A549 (cell line): Measurements from ENCODE around the gene LIPF. TPM values are rescaled to one million over a fixed set of nuclear protein-coding genes. Genes with fewer than 3 reads are reported as not detected.

Source experiments
- ATAC-seq, 2 experiments: fragments of 200-7000 bp in 1 of 2; fragments of >200 bp in 1 of 2; cut with Nextera tagmentation in 1 of 2; cut with Tn5 transposase in 1 of 2; 3 replicates each; pipeline versions ENCODE4 v1.8.0 to v1.9.1; 2018 to 2020; ENCODE audit warnings: mild to moderate bottlenecking in 1 of 2, moderate library complexity in 1 of 2
- CTCF ChIA-PET: fragments of 300-600 bp; sonication (Branson Sonifier 250); formaldehyde crosslinking; extraction: SDS; loops from one replicate; lab custom pipeline; 2021; ENCODE audit warnings: antibody characterized with exemption, inconsistent platforms; lab: Yijun Ruan, JAX
- POLR2A ChIA-PET: fragments of 350-600 bp; formaldehyde crosslinking; extraction: SDS; loops from one replicate; lab custom pipeline; 2021; ENCODE audit warnings: antibody characterized with exemption, inconsistent platforms; lab: Yijun Ruan, JAX
- DNase-seq, 2 experiments: peaks; one replicate each; pipeline versions ENCODE4 v3.0.0 to v3.0.0-alpha.2; 2011 to 2016; ENCODE audit warnings: low read depth in 1 of 2, low spot score in 1 of 2
- FAIRE-seq: peaks from 2 replicates; lab custom pipeline; 2011; peaks lifted over from hg19 to GRCh38; lab: Jason Lieb, UNC
- H3K27ac ChIP-seq, 2 experiments: fragments of >200 bp; sonication (Bioruptor Twin); formaldehyde crosslinking; 3 replicates each; pipeline ENCODE4 v1.5.1; 2016 to 2017
- H3K4me1 ChIP-seq: fragments of >200 bp; sonication (Bioruptor Twin); formaldehyde crosslinking; 3 replicates; pipeline ENCODE4 v1.6.1; 2016
- H3K4me2 ChIP-seq: fragments of >200 bp; sonication (Bioruptor Twin); formaldehyde crosslinking; 3 replicates; pipeline ENCODE4 v1.6.1; 2016
- H3K4me3 ChIP-seq: fragments of >200 bp; sonication (Bioruptor Twin); formaldehyde crosslinking; 3 replicates; pipeline ENCODE4 v1.5.1; 2016
- H3K9me3 ChIP-seq: fragments of >200 bp; sonication (Bioruptor Twin); formaldehyde crosslinking; 3 replicates; pipeline ENCODE4 v1.6.1; 2016
- ATOH8 ChIP-seq: fragments of 250-450 bp; sonication (Bioruptor Pico); IDR thresholded peaks from 2 replicates; pipeline ENCODE4 v1.5.0; 2020; ENCODE audit warnings: low read depth, mild to moderate bottlenecking, moderate library complexity
- CEBPB ChIP-seq, 2 experiments: fragments of >200 bp in 1 of 2; sonication (Bioruptor Twin) in 1 of 2; formaldehyde crosslinking in 1 of 2; IDR thresholded peaks; 2 replicates each; pipeline ENCODE4 v1.6.1; 2012 to 2016
- CTCF ChIP-seq: fragments of >200 bp; sonication (Bioruptor Twin); formaldehyde crosslinking; IDR thresholded peaks from 3 replicates; pipeline ENCODE4 v1.5.1; 2016
- E2F6 ChIP-seq: IDR thresholded peaks from 2 replicates; pipeline ENCODE4 v1.6.1; 2012; ENCODE audit warnings: low read depth, borderline replicate concordance
- FOSL2 ChIP-seq, 2 experiments: fragments of 450-650 bp in 1 of 2; fragments of >200 bp in 1 of 2; sonication (Bioruptor Twin) in 1 of 2; formaldehyde crosslinking; IDR thresholded peaks; 2 replicates each; pipeline versions ENCODE4 v1.5.0 to v1.6.1; 2016 to 2020; ENCODE audit warnings: mild to moderate bottlenecking in 1 of 2, moderate library complexity in 1 of 2
- GATA3 ChIP-seq: IDR thresholded peaks from 2 replicates; pipeline ENCODE4 v1.6.1; 2012; ENCODE audit warnings: borderline replicate concordance
- HOXB13 ChIP-seq: fragments of 250-450 bp; sonication (Bioruptor Pico); IDR thresholded peaks from 2 replicates; pipeline ENCODE4 v1.5.0; 2020; ENCODE audit warnings: low read depth, mild to moderate bottlenecking, moderate library complexity
- HOXB5 ChIP-seq: fragments of 250-450 bp; sonication (Bioruptor Pico); IDR thresholded peaks from 2 replicates; pipeline ENCODE4 v1.5.0; 2020; ENCODE audit warnings: mild to moderate bottlenecking, moderate library complexity
- JUNB ChIP-seq: fragments of >200 bp; sonication (Bioruptor Twin); formaldehyde crosslinking; IDR thresholded peaks from 2 replicates; pipeline ENCODE4 v1.6.1; 2016
- MAFK ChIP-seq: fragments of 450-650 bp; IDR thresholded peaks from 2 replicates; pipeline ENCODE4 v1.6.1; 2014; ENCODE audit not compliant: partially characterized antibody
- MYC ChIP-seq: IDR thresholded peaks from 2 replicates; pipeline ENCODE4 v1.6.1; 2012; ENCODE audit warnings: mild to moderate bottlenecking, inconsistent platforms, low read length, improper control_type of control experiment, borderline replicate concordance
- NPAS2 ChIP-seq: fragments of 250-450 bp; sonication (Bioruptor Pico); IDR thresholded peaks from 2 replicates; pipeline ENCODE4 v1.8.0; 2022; ENCODE audit warnings: mild to moderate bottlenecking, moderate library complexity, borderline replicate concordance
- NR3C1 ChIP-seq: fragments of >200 bp; sonication (Bioruptor Twin); formaldehyde crosslinking; IDR thresholded peaks from 3 replicates; pipeline ENCODE4 v1.6.1; 2017
- PBX3 ChIP-seq: IDR thresholded peaks from 2 replicates; pipeline ENCODE4 v1.6.1; 2012
- POLR2AphosphoS2 ChIP-seq: conservative IDR thresholded peaks from 2 replicates; pipeline ENCODE4 v1.6.1; 2012; ENCODE audit warnings: low read length, improper control_type of control experiment, inconsistent platforms
- RFX5 ChIP-seq: fragments of 450-650 bp; IDR thresholded peaks from 2 replicates; pipeline ENCODE4 v1.7.1; 2014; ENCODE audit warnings: antibody characterized with exemption, mild to moderate bottlenecking, moderate library complexity
- RNF2 ChIP-seq: fragments of 200-600 bp; sonication (generic); IDR thresholded peaks from 2 replicates; pipeline ENCODE4 v1.6.1; 2016; ENCODE audit warnings: low read depth, mild to moderate bottlenecking, antibody characterized with exemption, moderate library complexity, borderline replicate concordance
- SMC3 ChIP-seq: fragments of >200 bp; sonication (Bioruptor Twin); formaldehyde crosslinking; IDR thresholded peaks from 3 replicates; pipeline ENCODE4 v1.6.1; 2018; ENCODE audit warnings: inconsistent platforms
- TFCP2L1 ChIP-seq: fragments of 250-450 bp; sonication (Bioruptor Pico); IDR thresholded peaks from 2 replicates; pipeline ENCODE4 v1.5.0; 2021; ENCODE audit warnings: mild to moderate bottlenecking
- WGBS: methylation state at CpG from one replicate; pipeline ENCODE4 v1.1.6; 2017; ENCODE audit errors: missing lambda C conversion rate; 5-methylcytosine and 5-hydroxymethylcytosine counted together
- polyA plus RNA-seq, 4 experiments: library from polyadenylated mRNA; depleted of rRNA in 3 of 4; stranded (reverse); fragments of >200 nt; fragmentation: RNase III in 1 of 4; extraction: RNeasy Plus Mini Kit Qiagen cat#74134 plus additional on column Dnase treatment in 1 of 4; gene quantifications; 2 replicates in 3 of 4; 3 replicates in 1 of 4; pipeline ENCODE4 v1.2.3, GENCODE V29; 2011 to 2017

LIPF gene
- polyA plus RNA-seq, 2 of the 4 experiments (the other 2 are of a cell fraction), result not detected

GRCh38 chr10:88642963-88643362, 21.3 kb upstream of the LIPF start (continued):
- TF ChIP-seq PBX3, result no peak

- no peak for FAIRE-seq
- Histone ChIP-seq H3K9me3 (no peaks in the 10 kb centered on the region), H3K4me2 (no peak overlapping the region), H3K4me1 (peaks cover 34% of the 10 kb centered on the region), H3K4me3 (no peak overlapping the region), H3K27ac (no peak overlapping the region)
- no peak for DNase-seq
- CTCF ChIA-PET, result interaction anchor here (0.9 kb wide), 1 partner anchor 64 kb away, joined by 3 read pairs; the partner anchor contains the start of gene RNLS
- TF ChIP-seq RFX5 (no peak), ATOH8 (CRISPR knock-in tag) (no peak), CTCF (no peak), E2F6 (no peak), SMC3 (no peak), RNF2 (no peak), MYC (no peak), POLR2AphosphoS2 (no peak), MAFK (no peak), HOXB5 (CRISPR knock-in tag) (no peak), HOXB13 (CRISPR knock-in tag) (no peak), NPAS2 (no peak)
- no peak for ATAC-seq
- POLR2A ChIA-PET, result no interaction called here
- 81% methylated on average over 2 of the region's 2 CpGs for WGBS
Measured at GRCh38 chr10:88647061-88647615, 17.1 kb upstream of the LIPF start.

GRCh38 chr10:88651101-88651551, 13.1 kb upstream of the LIPF start:
- ChIA-PET POLR2A (interaction anchor here (1.7 kb wide), 1 partner anchor 68 kb away, joined by 4 read pairs; the partner anchor contains the start of gene RNLS), CTCF (interaction anchor here (0.8 to 0.9 kb wide), 2 partner anchors 46 to 158 kb away, joined by 3 to 4 read pairs; no protein-coding TSS in a partner anchor)
- Histone ChIP-seq H3K4me2 (peak overlapping the region; percentile 52), H3K9me3 (no peaks in the 10 kb centered on the region), H3K4me3 (no peak overlapping the region), H3K4me1 (peaks cover 29% of the 10 kb centered on the region), H3K27ac (peak overlapping the region; percentile 66 to 81)
- DNase-seq (peak; percentile 15 to 64), FAIRE-seq (peak; percentile 98), ATAC-seq (peak; percentile 64 to 77; a peak in 4 of 6 replicates)
- TF ChIP-seq TFCP2L1 (CRISPR knock-in tag) (no peak), CEBPB (IDR thresholded peaks at IDR 0.05) (peak in 1 of 2 experiments; percentile 67; a peak in 2 of 4 replicates), GATA3 (peak; percentile 51; the same call in 1 of the 2 replicates), JUNB (peak; percentile 87), NR3C1 (no peak), FOSL2 (IDR thresholded peaks at IDR 0.05) (peak; percentile 79), FOSL2 (CRISPR knock-in tag; IDR thresholded peaks at IDR 0.05) (peak; percentile 77)
